Stimulated activated CD4-positive, alpha-beta T cell treated with anti-CD3 and anti-CD28 coated beads, Interleukin-12 subunit alpha, Interleukin-12 subunit beta, amount 100 ng/mL, for 4 hours (primary cell): Measurements from ENCODE around the gene LENEP.

ENCODE experiments used
- DNase-seq: peaks from one replicate; pipeline ENCODE4 v3.0.0-alpha.2; 2020

LENEP gene

GRCh38 chr1:155011437-155012025, 18.1 kb downstream of the LENEP start:
- no peak for DNase-seq

GRCh38 chr1:155012026-155012546, 18.7 kb downstream of the LENEP start:
- DNase-seq = no peak

- DNase-seq = no peak
These were observed 19.6 kb downstream of the LENEP start for GRCh38 chr1:155012776-155013602.

GRCh38 chr1:155013632-155014031, 20.2 kb downstream of the LENEP start:
- no peak for DNase-seq

- no peak for DNase-seq
These were observed 21.5 kb downstream of the LENEP start for GRCh38 chr1:155014709-155015508.

- DNase-seq = no peak
These were observed 22.3 kb downstream of the LENEP start for GRCh38 chr1:155015527-155016230.

- no peak for DNase-seq
These were observed 22.9 kb downstream of the LENEP start for GRCh38 chr1:155016231-155016831.

- peak; percentile 92 for DNase-seq
These were observed 23.9 kb downstream of the LENEP start for GRCh38 chr1:155017041-155017945.

- DNase-seq = no peak
These were observed 24.5 kb downstream of the LENEP start for GRCh38 chr1:155017946-155018316.

GRCh38 chr1:155018617-155019348, 25.4 kb downstream of the LENEP start:
- no peak for DNase-seq

- no peak for DNase-seq
These were observed 26.2 kb downstream of the LENEP start for GRCh38 chr1:155019377-155020245.

- no peak for DNase-seq
These were observed 28.9 kb downstream of the LENEP start for GRCh38 chr1:155022136-155022926.

- no peak for DNase-seq
These were observed 29.5 kb downstream of the LENEP start for GRCh38 chr1:155022927-155023236.

- no peak for DNase-seq
These were observed 30.2 kb downstream of the LENEP start for GRCh38 chr1:155023627-155024026.

- no peak for DNase-seq
These were observed 30.9 kb downstream of the LENEP start for GRCh38 chr1:155024315-155024714.

GRCh38 chr1:155026154-155026553, 32.8 kb downstream of the LENEP start:
- no peak for DNase-seq

GRCh38 chr1:155026588-155026987, 33.2 kb downstream of the LENEP start:
- DNase-seq = no peak

GRCh38 chr1:155029513-155030242, 36.3 kb downstream of the LENEP start:
- DNase-seq = no peak
